ENCODE data around the gene KRTAP19-3.

DNA sequence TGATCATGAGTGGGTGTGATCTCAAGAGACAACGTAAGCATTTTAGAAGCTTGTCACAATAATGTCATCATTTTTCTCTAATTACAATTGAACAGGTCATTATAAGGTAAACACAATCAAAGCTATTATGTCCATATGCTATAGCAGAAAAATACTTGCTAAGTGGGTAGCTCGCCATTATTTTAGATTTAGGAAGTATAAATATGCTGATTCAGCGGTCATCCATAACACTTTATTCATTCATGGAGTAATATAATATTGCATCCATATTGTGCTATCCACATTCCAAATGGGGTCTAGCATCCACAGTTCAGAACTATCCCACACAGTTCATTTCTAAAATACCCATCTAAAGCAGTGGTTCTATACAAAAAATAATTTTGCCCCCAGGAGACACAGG lies 43.3 kb downstream of the KRTAP19-3 start:
- TF ChIP-seq CTCF (IDR thresholded peaks at IDR 0.05) (no peak), EZH2 (IDR thresholded peaks at IDR 0.05; ENCODE audit: borderline replicate concordance, insufficient read depth, low read depth, low read length, poor library complexity, severe bottlenecking) (no peak)

All from B cell (primary cell).